Liver (tissue), 9 donors: ENCODE measurements around the gene RAD51. TPM values are rescaled to one million over a fixed set of nuclear protein-coding genes. Genes with fewer than 3 reads are reported as not detected.

Experiments
- DNase-seq: peaks from one replicate; pipeline ENCODE4 v3.0.0-alpha.2; 2017; ENCODE audit warnings: low spot score
- H3K27ac ChIP-seq, 2 donors: one replicate each; pipeline ENCODE4 v1.7.0; 2013; ENCODE audit warnings: inconsistent platforms in 2 of 2, low read length in 2 of 2, control low read depth in 1 of 2, low read depth in 1 of 2, mild to moderate bottlenecking in 1 of 2
- H3K27me3 ChIP-seq, 4 donors: one replicate each; pipeline versions ENCODE4 v1.6.1 to v1.7.0; 2013; ENCODE audit warnings: low read length in 3 of 4, inconsistent platforms in 1 of 4, mild to moderate bottlenecking in 1 of 4, moderate library complexity in 1 of 4; ENCODE audit not compliant: control insufficient read depth in 4 of 4, insufficient read depth in 4 of 4
- H3K36me3 ChIP-seq, 4 donors: one replicate each; pipeline versions ENCODE4 v1.6.1 to v1.7.0; 2013; ENCODE audit warnings: low read length in 3 of 4, mild to moderate bottlenecking in 3 of 4, low read depth in 1 of 4, moderate library complexity in 1 of 4; ENCODE audit not compliant: control insufficient read depth in 4 of 4, insufficient read depth in 3 of 4
- H3K4me1 ChIP-seq, 4 donors: one replicate each; pipeline versions ENCODE4 v1.6.1 to v1.7.0; 2013; ENCODE audit warnings: low read length in 3 of 4, mild to moderate bottlenecking in 3 of 4, moderate library complexity in 1 of 4; ENCODE audit not compliant: control insufficient read depth in 4 of 4, insufficient read depth in 4 of 4
- H3K4me3 ChIP-seq, 3 donors: one replicate each; pipeline versions ENCODE4 v1.6.1 to v1.7.0; 2013; ENCODE audit warnings: low read length in 3 of 3, control low read depth in 1 of 3, low read depth in 1 of 3, mild to moderate bottlenecking in 1 of 3
- H3K9ac ChIP-seq, 2 donors: one replicate each; pipeline ENCODE4 v1.7.0; 2013; ENCODE audit warnings: low read length in 2 of 2, mild to moderate bottlenecking in 2 of 2, moderate library complexity in 2 of 2, control low read depth in 1 of 2, low read depth in 1 of 2
- H3K9me3 ChIP-seq, 4 donors: one replicate each; pipeline versions ENCODE4 v1.6.1 to v1.7.0; 2013; ENCODE audit warnings: low read length in 3 of 4; ENCODE audit not compliant: control insufficient read depth in 4 of 4
- ATF3 ChIP-seq: IDR thresholded peaks from 2 replicates; pipeline ENCODE4 v1.6.1; 2016; ENCODE audit warnings: antibody characterized with exemption
- CTCF ChIP-seq: fragments of 150-350 bp; IDR thresholded peaks from 2 replicates; pipeline ENCODE4 v1.5.1; 2017; ENCODE audit warnings: improper control_type of control experiment, low read depth, low read length; ENCODE audit not compliant: missing input control
- EGR1 ChIP-seq, 2 donors: IDR thresholded peaks; 2 replicates each; pipeline ENCODE4 v1.6.1; 2016 to 2018; ENCODE audit warnings: antibody characterized with exemption in 2 of 2, low read depth in 2 of 2
- FOXA1 ChIP-seq: IDR thresholded peaks from 2 replicates; pipeline ENCODE4 v1.6.1; 2016; ENCODE audit warnings: antibody characterized with exemption
- FOXA2 ChIP-seq: IDR thresholded peaks from 2 replicates; pipeline ENCODE4 v1.6.1; 2016; ENCODE audit warnings: antibody characterized with exemption
- GABPA ChIP-seq, 2 donors: IDR thresholded peaks in 1 of 2; conservative IDR thresholded peaks in 1 of 2; 2 replicates each; pipeline ENCODE4 v1.6.1; 2016; ENCODE audit warnings: antibody characterized with exemption in 2 of 2, mild to moderate bottlenecking in 1 of 2, moderate library complexity in 1 of 2
- HNF4G ChIP-seq: IDR thresholded peaks from 2 replicates; pipeline ENCODE4 v1.6.1; 2016; ENCODE audit warnings: antibody characterized with exemption
- JUND ChIP-seq, 2 donors: IDR thresholded peaks; 2 replicates each; pipeline ENCODE4 v1.6.1; 2016; ENCODE audit warnings: antibody characterized with exemption in 2 of 2
- MAX ChIP-seq: IDR thresholded peaks from 2 replicates; pipeline ENCODE4 v1.6.1; 2016; ENCODE audit warnings: antibody characterized with exemption
- RAD21 ChIP-seq, 2 donors: IDR thresholded peaks; 2 replicates each; pipeline ENCODE4 v1.6.1; 2016; ENCODE audit warnings: antibody characterized with exemption in 2 of 2, mild to moderate bottlenecking in 2 of 2
- REST ChIP-seq: IDR thresholded peaks from 2 replicates; pipeline ENCODE4 v1.6.1; 2016; ENCODE audit warnings: antibody characterized with exemption, mild to moderate bottlenecking
- RXRA ChIP-seq, 2 donors: IDR thresholded peaks; 2 replicates each; pipeline ENCODE4 v1.6.1; 2017 to 2018; ENCODE audit warnings: antibody characterized with exemption in 2 of 2, mild to moderate bottlenecking in 1 of 2
- SP1 ChIP-seq: IDR thresholded peaks from 2 replicates; pipeline ENCODE4 v1.6.1; 2018; ENCODE audit warnings: antibody characterized with exemption, mild to moderate bottlenecking
- YY1 ChIP-seq: IDR thresholded peaks from 2 replicates; pipeline ENCODE4 v1.6.1; 2016; ENCODE audit warnings: antibody characterized with exemption, mild to moderate bottlenecking
- WGBS: extraction: QIAGEN DNeasy Blood & Tissue Kit; methylation state at CpG from one replicate; pipeline ENCODE4 v1.1.7; 2013; 5-methylcytosine and 5-hydroxymethylcytosine counted together
- polyA plus RNA-seq, 2 donors: library from polyadenylated mRNA; stranded (reverse) in 1 of 2; unstranded in 1 of 2; fragments of 200-250 nt in 1 of 2; fragments of >200 nt in 1 of 2; fragmentation: Nextera tagmentation in 1 of 2; extraction: Ambion mirVana in 1 of 2; gene quantifications; one replicate each; pipeline versions ENCODE4 v1.2.1 to v1.2.3, GENCODE V29; 2013 to 2015
- total RNA-seq, 2 donors: library from RNA; depleted of rRNA; stranded (reverse); fragments of >200 nt; gene quantifications; one replicate each; pipeline ENCODE4 v1.2.3, GENCODE V29; 2014
- donor health status: healthy.
- donor health status: healthy.
- donor health status: healthy.
- donor health status: healthy.
- donor health status: healthy.

Gene RAD51
- total and polyA plus RNA-seq, 4 donors, result 0.25 to 11.3 (median 0.69) TPM

GRCh38 chr15:40749151-40749630, 54.2 kb downstream of the RAD51 start:
- TF ChIP-seq EGR1 (IDR thresholded peaks at IDR 0.05; ENCODE audit: low read depth in 2 of 2) (no peak), YY1 (no peak), FOXA1 (no peak), RXRA (IDR thresholded peaks at IDR 0.05) (no peak), MAX (no peak), CTCF (no peak), GABPA (IDR thresholded peaks at IDR 0.05 in 1 of 2, conservative IDR thresholded peaks at IDR 0.05 in 1 of 2) (no peak), FOXA2 (no peak), REST (no peak), JUND (IDR thresholded peaks at IDR 0.05) (no peak)
- no peak for DNase-seq
- peaks cover 5 to 17% (median 16%) of the 10 kb centered on the region in 4 donors for H3K4me1 ChIP-seq
- H3K27ac ChIP-seq, result no peak overlapping the region
- H3K36me3 ChIP-seq, result peaks cover 3 to 51% (median 29%) of the 10 kb centered on the region in 4 donors
- no peak overlapping the region for H3K9ac ChIP-seq
- WGBS, result 98% methylated on average over 4 of the region's 4 CpGs
- no peaks in the 10 kb centered on the region for H3K27me3 ChIP-seq
- H3K4me3 ChIP-seq, result no peak overlapping the region
- H3K9me3 ChIP-seq, result no peaks in the 10 kb centered on the region

GRCh38 chr15:40750885-40751284, 55.9 kb downstream of the RAD51 start:
- H3K4me1 ChIP-seq, result peaks cover 3 to 19% (median 12%) of the 10 kb centered on the region in 4 donors
- no peaks in the 10 kb centered on the region for H3K9me3 ChIP-seq
- WGBS, result 93% methylated on average over 4 of the region's 4 CpGs
- peaks cover 3 to 40% (median 26%) of the 10 kb centered on the region in 4 donors for H3K36me3 ChIP-seq
- TF ChIP-seq EGR1 (IDR thresholded peaks at IDR 0.05; ENCODE audit: low read depth in 2 of 2), result no peak
- no peak for TF ChIP-seq SP1
- no peak for TF ChIP-seq RAD21 (IDR thresholded peaks at IDR 0.05)
- no peak for TF ChIP-seq RXRA (IDR thresholded peaks at IDR 0.05)
- no peak for TF ChIP-seq HNF4G
- no peak for TF ChIP-seq MAX
- TF ChIP-seq ATF3, result no peak
- no peak overlapping the region for H3K27ac ChIP-seq
- no peak overlapping the region for H3K4me3 ChIP-seq
- H3K27me3 ChIP-seq, result no peaks in the 10 kb centered on the region
- H3K9ac ChIP-seq, result no peak overlapping the region
- DNase-seq, result no peak
